Heart left ventricle (tissue), 16 donors: ENCODE results near the gene SUGCT. TPM values are rescaled to one million over a fixed set of nuclear protein-coding genes. Genes with fewer than 3 reads are reported as not detected.

Source experiments
- ATAC-seq, 4 donors: fragments of 200-7000 bp; cut with Tn5 transposase; one replicate each; pipeline ENCODE4 v1.9.1; 2020 to 2022; ENCODE audit warnings: moderate library complexity in 4 of 4, mild to moderate bottlenecking in 3 of 4, moderate number of reproducible peaks in 1 of 4
- DNase-seq, 5 donors: peaks; one replicate each; pipeline ENCODE4 v3.0.0-alpha.2; 2020
- H3K27ac ChIP-seq, 12 donors: fragments of 200-600 bp; sonication (generic) in 4 of 12; one replicate each; pipeline versions ENCODE4 v1.5.0 to v1.8.0; 2016 to 2022; ENCODE audit warnings: mild to moderate bottlenecking in 2 of 12
- H3K27me3 ChIP-seq, 9 donors: fragments of 200-600 bp; sonication (generic) in 2 of 9; one replicate each; pipeline versions ENCODE4 v1.5.1 to v1.8.0; 2016 to 2022; ENCODE audit warnings: mild to moderate bottlenecking in 3 of 9
- H3K36me3 ChIP-seq, 9 donors: fragments of 200-600 bp; sonication (generic) in 2 of 9; one replicate each; pipeline versions ENCODE4 v1.5.0 to v1.8.0; 2018 to 2022; ENCODE audit warnings: mild to moderate bottlenecking in 2 of 9
- H3K4me1 ChIP-seq, 12 donors: fragments of 200-600 bp; sonication (generic) in 4 of 12; one replicate each; pipeline versions ENCODE4 v1.5.0 to v1.8.0; 2016 to 2022; ENCODE audit warnings: mild to moderate bottlenecking in 3 of 12
- H3K4me3 ChIP-seq, 12 donors: fragments of 200-600 bp; sonication (generic) in 4 of 12; one replicate each; pipeline versions ENCODE4 v1.5.0 to v1.8.0; 2017 to 2022; ENCODE audit warnings: mild to moderate bottlenecking in 9 of 12, moderate library complexity in 4 of 12
- H3K9me3 ChIP-seq, 12 donors: fragments of 200-600 bp; sonication (generic) in 4 of 12; one replicate each; pipeline versions ENCODE4 v1.5.0 to v1.8.0; 2016 to 2022; ENCODE audit warnings: mild to moderate bottlenecking in 1 of 12
- POLR2A ChIP-seq, 2 donors: fragments of 450-650 bp; IDR thresholded peaks; one replicate each; pipeline ENCODE4 v1.6.1; 2017; ENCODE audit warnings: antibody characterized with exemption in 2 of 2, mild to moderate bottlenecking in 2 of 2, moderate library complexity in 2 of 2
- WGBS, 4 donors: extraction: QIAGEN DNeasy Blood & Tissue Kit in 2 of 4; methylation state at CpG; one replicate each; pipeline versions ENCODE4 v1.1.5 to v1.1.7; 2013 to 2018; 5-methylcytosine and 5-hydroxymethylcytosine counted together
- intact Hi-C, 10 donors: fragments of 100-400 bp; cut with DNase I; formaldehyde crosslinking; loops; one replicate each; pipeline versions ENCODE4 v1.11.1 to v1.14.2; 2022
- polyA plus RNA-seq, 2 donors: library from polyadenylated mRNA; stranded (reverse); fragments of 200-250 nt; gene quantifications; one replicate each; pipeline ENCODE4 v1.2.3, GENCODE V29; 2013
- total RNA-seq, 9 donors: library from RNA; depleted of rRNA in 2 of 9; stranded (reverse); fragments of >200 nt in 2 of 9; fragmentation: NEBNext Ultra II Directional in 3 of 9; extraction: Animal tissue kit (Norgen Biotek cat#: 25700) in 3 of 9; gene quantifications; one replicate each; pipeline versions ENCODE4 v1.1.0 to v1.2.4, GENCODE V29; 2016 to 2023
- TF ChIP-seq, protein P1 (sequence below), 12 donors: fragments of 200-600 bp; sonication (generic) in 4 of 12; IDR thresholded peaks; one replicate each; pipeline versions ENCODE4 v1.5.0 to v1.8.0; 2018 to 2022; ENCODE audit warnings: antibody characterized with exemption in 12 of 12, mild to moderate bottlenecking in 5 of 12
- donor health status: ischemic (EF 13 %, LVEDD 7.1; RV severe dilation, severe dysfunction).
- donor health status: healthy with polysubstance abuse.
- donor health status: DM: no; HTN: yes; CAD: no.
- donor health status: DM: no; HTN: no; CAD: no.
- donor health status: ischemic (EF 25% LVEDD 6.9; RV normal size, moderate dysfunction).
- donor health status: ischemic (EF 25% LVEDD 5.7; RV mildly dilated, moderate dysfunction).
- donor health status: healthy.
- donor health status: DM: yes; HTN: yes; CAD: no.
- donor health status: ischemic (EF 35%, LVEDD 5.7; RV mildly dilated, moderate dysfunction).
- donor health status: nonischemic (EF 11% LVEDD 7.7; RV severe dilation, severe dysfunction).
- donor health status: DM: yes; HTN: yes; CAD: no.
- donor health status: PGD.
- donor health status: ischemic (EF 29% LVEDD 5.4; RV normal size, mild dysfunction).
- donor health status: nonischemic (EF 23%, LVEDD 6.1; RV moderate dilation, normal function).

SUGCT gene
- total and polyA plus RNA-seq, 11 donors = 1.4 to 7.6 (median 4.4) TPM

DNA sequence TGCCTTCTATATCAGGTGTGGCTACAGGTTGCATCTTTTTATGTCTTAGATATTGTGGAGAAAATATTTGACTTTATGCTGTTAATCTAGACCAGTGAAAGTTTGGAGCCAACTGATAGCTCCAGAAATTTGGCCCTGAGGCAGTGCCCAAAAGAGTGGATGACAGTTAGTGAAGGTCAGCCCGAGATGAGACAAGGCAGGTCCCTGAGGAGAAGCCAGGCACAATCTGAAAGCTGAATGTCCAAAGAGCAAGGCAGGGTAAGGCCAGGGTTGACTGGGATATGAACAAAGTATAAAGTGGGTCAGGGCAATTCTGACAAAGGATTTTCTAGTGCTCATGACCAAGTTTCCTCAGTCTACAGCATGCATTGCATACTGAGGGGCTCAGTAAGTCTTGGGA is 661.9 kb downstream of the SUGCT start:
- no peak for TF ChIP-seq POLR2A (IDR thresholded peaks at IDR 0.05)
- TF ChIP-seq, protein P1, sequence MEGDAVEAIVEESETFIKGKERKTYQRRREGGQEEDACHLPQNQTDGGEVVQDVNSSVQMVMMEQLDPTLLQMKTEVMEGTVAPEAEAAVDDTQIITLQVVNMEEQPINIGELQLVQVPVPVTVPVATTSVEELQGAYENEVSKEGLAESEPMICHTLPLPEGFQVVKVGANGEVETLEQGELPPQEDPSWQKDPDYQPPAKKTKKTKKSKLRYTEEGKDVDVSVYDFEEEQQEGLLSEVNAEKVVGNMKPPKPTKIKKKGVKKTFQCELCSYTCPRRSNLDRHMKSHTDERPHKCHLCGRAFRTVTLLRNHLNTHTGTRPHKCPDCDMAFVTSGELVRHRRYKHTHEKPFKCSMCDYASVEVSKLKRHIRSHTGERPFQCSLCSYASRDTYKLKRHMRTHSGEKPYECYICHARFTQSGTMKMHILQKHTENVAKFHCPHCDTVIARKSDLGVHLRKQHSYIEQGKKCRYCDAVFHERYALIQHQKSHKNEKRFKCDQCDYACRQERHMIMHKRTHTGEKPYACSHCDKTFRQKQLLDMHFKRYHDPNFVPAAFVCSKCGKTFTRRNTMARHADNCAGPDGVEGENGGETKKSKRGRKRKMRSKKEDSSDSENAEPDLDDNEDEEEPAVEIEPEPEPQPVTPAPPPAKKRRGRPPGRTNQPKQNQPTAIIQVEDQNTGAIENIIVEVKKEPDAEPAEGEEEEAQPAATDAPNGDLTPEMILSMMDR (IDR thresholded peaks at IDR 0.05) = no peak
- peaks cover 0 to 8% (median 0%) of the 10 kb centered on the region in 12 donors for H3K4me1 ChIP-seq
- DNase-seq = no peak
- WGBS, 4 donors = 27 to 45% (median 41%) methylated on average over 1 of the region's 1 CpG
- ATAC-seq = peak in 1 of 4 donors; percentile 58
- no peaks in the 10 kb centered on the region for H3K27me3 ChIP-seq
- no peak overlapping the region for H3K4me3 ChIP-seq
- H3K36me3 ChIP-seq = no peaks in the 10 kb centered on the region
- intact Hi-C loops = no loop called here
- H3K27ac ChIP-seq = no peak overlapping the region
- H3K9me3 ChIP-seq = no peaks in the 10 kb centered on the region

DNA sequence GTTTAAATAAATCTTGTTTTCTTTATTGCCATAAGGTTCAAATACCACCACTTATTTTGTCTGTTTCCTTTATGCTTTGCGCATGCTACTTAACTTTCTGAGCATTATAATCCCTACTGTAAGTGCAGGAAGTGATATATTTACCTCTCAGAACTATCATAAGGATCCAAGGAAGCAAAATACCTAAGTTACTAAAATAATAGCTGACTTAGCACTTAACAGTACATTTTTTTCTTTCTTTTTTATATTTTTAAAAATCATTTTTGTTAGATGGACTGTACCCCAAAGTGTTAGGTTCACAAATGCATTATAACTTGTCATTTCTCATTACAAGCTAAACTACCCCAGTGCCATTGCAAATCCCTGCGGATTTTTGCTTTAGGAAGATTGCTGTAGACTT is 663.8 kb downstream of the SUGCT start:
- no peaks in the 10 kb centered on the region for H3K9me3 ChIP-seq
- no peak for TF ChIP-seq POLR2A (IDR thresholded peaks at IDR 0.05)
- TF ChIP-seq, protein P1 (IDR thresholded peaks at IDR 0.05) = no peak
- no peak for DNase-seq
- intact Hi-C loops = no loop called here
- no peaks in the 10 kb centered on the region for H3K36me3 ChIP-seq
- H3K4me3 ChIP-seq = no peak overlapping the region
- peaks cover 0 to 8% (median 0%) of the 10 kb centered on the region in 12 donors for H3K4me1 ChIP-seq
- ATAC-seq = no peak
- 93 to 98% (median 97%) methylated on average over 2 of the region's 2 CpGs for WGBS, 4 donors
- no peak overlapping the region for H3K27ac ChIP-seq
- no peaks in the 10 kb centered on the region for H3K27me3 ChIP-seq

DNA sequence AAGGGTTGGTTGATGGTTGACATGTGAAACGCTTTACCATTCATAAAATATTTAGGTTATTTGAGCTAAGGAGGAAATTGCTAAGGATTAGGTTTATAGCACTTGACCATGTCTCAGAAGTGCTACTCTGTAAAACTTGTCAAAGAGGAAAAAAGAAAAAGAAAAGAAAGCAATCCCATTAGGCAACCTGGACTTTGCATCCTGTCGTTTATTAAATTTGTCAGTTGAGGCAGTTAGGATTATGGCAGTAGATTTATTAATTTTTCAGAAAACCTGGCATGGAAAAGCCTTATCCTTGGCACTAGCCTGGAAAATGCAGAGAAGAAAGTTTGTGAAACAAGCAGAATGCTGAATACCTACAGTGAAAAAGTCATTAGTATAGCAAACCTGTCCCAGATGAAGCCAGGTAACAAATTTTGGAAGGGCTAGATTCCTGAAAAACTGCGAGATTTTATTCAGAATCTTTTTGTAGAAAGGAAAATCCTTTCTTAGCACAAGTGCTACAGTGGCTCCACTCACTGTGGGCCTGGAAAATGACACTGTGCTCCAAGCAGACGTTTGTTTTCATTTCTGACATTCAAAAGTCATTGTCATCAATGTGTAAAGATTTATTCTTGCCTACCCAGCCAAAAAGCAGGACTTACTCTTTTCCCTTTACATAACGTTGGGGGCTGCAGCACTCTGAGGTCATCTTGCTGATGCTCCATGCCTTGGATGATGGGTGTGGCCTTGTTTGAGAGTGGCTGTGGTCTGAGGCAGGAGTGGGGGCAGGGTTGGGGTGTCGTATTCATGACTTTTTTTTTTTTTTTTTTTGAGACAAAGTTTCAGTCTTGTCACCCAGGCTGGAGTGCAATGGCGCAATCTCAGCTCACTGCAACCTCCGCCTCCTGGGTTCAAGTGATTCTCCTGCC is 664.9 kb downstream of the SUGCT start:
- ATAC-seq (no peak), DNase-seq (no peak)
- intact Hi-C loops = no loop called here
- H3K27ac ChIP-seq = no peak overlapping the region
- H3K4me3 ChIP-seq = no peak overlapping the region
- H3K4me1 ChIP-seq = peaks cover 0 to 8% (median 0%) of the 10 kb centered on the region in 12 donors
- no peaks in the 10 kb centered on the region for H3K27me3 ChIP-seq
- no peaks in the 10 kb centered on the region for H3K9me3 ChIP-seq
- no peaks in the 10 kb centered on the region for H3K36me3 ChIP-seq
- 70 to 87% (median 77%) methylated on average over 8 of the region's 8 CpGs for WGBS, 4 donors
- TF ChIP-seq POLR2A (IDR thresholded peaks at IDR 0.05) = no peak

DNA sequence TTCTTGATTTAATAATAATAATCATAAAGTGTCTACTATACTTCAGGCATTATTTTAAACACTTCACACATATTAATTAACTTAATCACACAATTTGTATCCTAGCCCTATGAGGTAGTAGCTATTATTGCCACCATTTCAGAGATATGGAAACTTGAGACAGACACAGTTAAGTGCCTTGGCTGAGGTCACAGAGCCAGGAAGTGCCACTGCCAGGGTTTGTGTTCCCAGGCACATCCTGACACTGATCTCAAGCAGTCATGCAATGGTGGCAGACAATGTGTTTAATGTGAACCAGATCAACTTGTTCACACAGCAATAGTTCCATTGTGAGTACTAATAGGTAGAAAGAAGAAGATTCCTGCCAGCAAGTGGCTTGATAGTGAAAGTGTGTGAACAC is 666.0 kb downstream of the SUGCT start:
- Histone ChIP-seq H3K9me3 (no peaks in the 10 kb centered on the region), H3K36me3 (no peaks in the 10 kb centered on the region), H3K4me1 (peaks cover 0 to 8% (median 0%) of the 10 kb centered on the region in 12 donors), H3K4me3 (no peak overlapping the region), H3K27me3 (no peaks in the 10 kb centered on the region), H3K27ac (peak overlapping the region in 2 of 12 donors; percentile 5 to 14)
- TF ChIP-seq, protein P1 (IDR thresholded peaks at IDR 0.05) = no peak
- TF ChIP-seq POLR2A (IDR thresholded peaks at IDR 0.05) = no peak
- intact Hi-C loops = no loop called here
- DNase-seq (peak in 3 of 5 donors; percentile 17 to 69 (median 38)), ATAC-seq (peak; percentile 88 to 99 (median 96))
